DOHH2 (cell line): ENCODE measurements around the gene OR5H2.

Experiments
- CTCF ChIP-seq: fragments of 200-600 bp; sonication (generic); IDR thresholded peaks from one replicate; pipeline ENCODE4 v1.5.1; 2014; ENCODE audit warnings: antibody characterized with exemption, mild to moderate bottlenecking, low read depth, low read length; ENCODE audit not compliant: poor library complexity, severe bottlenecking
- EZH2phosphoT487 ChIP-seq: fragments of 200-600 bp; sonication (generic); IDR thresholded peaks from 2 replicates; pipeline ENCODE4 v1.6.1; 2017; ENCODE audit warnings: borderline replicate concordance, mild to moderate bottlenecking, antibody characterized with exemption, low read length, moderate library complexity, mixed read lengths

- no peak for TF ChIP-seq CTCF
- TF ChIP-seq EZH2phosphoT487, result no peak
Measured at GRCh38 chr3:98322101-98322500, 39.8 kb downstream of the OR5H2 start.
